ENCODE data around the gene MED27. TPM values are rescaled to one million over a fixed set of nuclear protein-coding genes. Genes with fewer than 3 reads are reported as not detected.

Gene MED27
- total and polyA plus RNA-seq, 2 of the 4 experiments (the other 2 are of a cell fraction): 50.2 to 63.4 TPM

GRCh38 chr9:132056717-132057560 lies 22.7 kb downstream of the MED27 start:
- ChIA-PET CTCF (no interaction called here), POLR2A (ENCODE audit: unreplicated experiment) (no interaction called here)
- H2AFZ ChIP-seq (replicated peaks; ENCODE audit: low read length, poor library complexity): no peak overlapping the region
- no peaks in the 10 kb centered on the region for H3K9me3 ChIP-seq (ENCODE audit: control insufficient read depth, insufficient read depth, low read length)
- H3K18ac ChIP-seq (ENCODE audit: low read depth, low read length): no peak overlapping the region
- peaks cover 42% of the 10 kb centered on the region for H4K20me1 ChIP-seq (ENCODE audit: insufficient read depth, low read length)
- BruUV-seq (replicated peaks): no TSS peak
- no peak for TF ChIP-seq RCOR1 (IDR thresholded peaks at IDR 0.05; ENCODE audit: insufficient replicate concordance, low read length)
- no peak overlapping the region for H3K9ac ChIP-seq (ENCODE audit: low read depth, low read length)
- H3K27me3 ChIP-seq (ENCODE audit: control insufficient read depth, insufficient read depth, low read length): no peaks in the 10 kb centered on the region
- H2BK20ac ChIP-seq (ENCODE audit: low read depth, low read length): no peak overlapping the region
- no peak overlapping the region for H4K91ac ChIP-seq (ENCODE audit: insufficient read depth, low read depth, low read length)
- peaks cover 47 to 85% of the 10 kb centered on the region in 2 experiments for H3K79me1 ChIP-seq (ENCODE audit: low read depth in 1 of 2, low read length in 2 of 2)
- intact Hi-C loops (cut with micrococcal nuclease) (no loop called here), dilution Hi-C loops (cut with HindIII; ENCODE audit: low sequenced_read_pairs, unreplicated experiment) (no loop called here), in situ Hi-C loops (cut with MboI; ENCODE audit: low sequenced_read_pairs) (no loop called here)
- no peak overlapping the region for H3K14ac ChIP-seq (replicated peaks; ENCODE audit: low read depth, low read length)
- H3K56ac ChIP-seq (ENCODE audit: extremely low read depth, insufficient read depth, low read length): no peak overlapping the region
- H2BK120ac ChIP-seq (ENCODE audit: low read depth, low read length): no peak overlapping the region
- peaks cover 5% of the 10 kb centered on the region; the same call in 1 of the 2 replicates for H3K36me3 ChIP-seq (ENCODE audit: control insufficient read depth, insufficient read depth, low read length)
- no peak overlapping the region for H2AK5ac ChIP-seq (ENCODE audit: low read depth, low read length)
- H2BK15ac ChIP-seq (ENCODE audit: low read depth, low read length): no peak overlapping the region
- no peak overlapping the region for H3K27ac ChIP-seq (ENCODE audit: insufficient read depth, low read length)
- H2BK5ac ChIP-seq (ENCODE audit: low read depth, low read length, poor library complexity, severe bottlenecking): no peak overlapping the region
- no peak overlapping the region for H2AK9ac ChIP-seq (replicated peaks; ENCODE audit: low read depth, low read length, poor library complexity)
- no peak for ATAC-seq (ENCODE audit: low read depth)
- no peak overlapping the region for H4K8ac ChIP-seq (ENCODE audit: low read depth in 2 of 2, low read length in 2 of 2)
- no peak overlapping the region for H3K23ac ChIP-seq (ENCODE audit: low read depth, low read length)
- H4K5ac ChIP-seq (ENCODE audit: low read depth, low read length): no peak overlapping the region
- no peak overlapping the region for H3K4me3 ChIP-seq (ENCODE audit: insufficient read depth, low read depth, low read length)
- DNase-seq: no peak
- peaks cover 9% of the 10 kb centered on the region; the same call in 1 of the 2 replicates for H3K9me1 ChIP-seq (ENCODE audit: insufficient read depth, low read length)
- no peak overlapping the region for H3K4ac ChIP-seq (ENCODE audit: low read depth, low read length)
- 57% methylated on average over 4 of the region's 11 CpGs; no CpG with 5 or more reads in 1 of the 2 experiments for WGBS, 2 experiments (ENCODE audit: extremely low coverage in 2 of 2, insufficient read length in 1 of 2)
- H3K4me2 ChIP-seq (ENCODE audit: low read depth, low read length): no peak overlapping the region
- H3K4me1 ChIP-seq (ENCODE audit: control insufficient read depth, insufficient read depth, low read length): no peaks in the 10 kb centered on the region; the same call in 1 of the 2 replicates
